Measurements from ENCODE around the gene CITED4. TPM values are rescaled to one million over a fixed set of nuclear protein-coding genes. Genes with fewer than 3 reads are reported as not detected.

The CITED4 gene
- total RNA-seq, 1 experiment from 2014 or later = 1.3 TPM

GRCh38 chr1:40905061-40905460, 42.9 kb upstream of the CITED4 start:
- no TSS peak for BruUV-seq (replicated peaks)
- H3K9me3 ChIP-seq (ENCODE audit: low read depth, low read length, poor library complexity, severe bottlenecking) = no peaks in the 10 kb centered on the region
- H3K4me3 ChIP-seq (ENCODE audit: low read depth, low read length, poor library complexity, severe bottlenecking) = no peak overlapping the region
- no peaks in the 10 kb centered on the region for H3K27me3 ChIP-seq (replicated peaks; ENCODE audit: insufficient read depth, low read depth, low read length, poor library complexity)
- TF ChIP-seq EZH2 (IDR thresholded peaks at IDR 0.05; ENCODE audit: borderline replicate concordance, low read depth, low read length, poor library complexity, severe bottlenecking) (no peak), CTCF (conservative IDR thresholded peaks at IDR 0.05; ENCODE audit: low read depth, low read length) (no peak)
- no peaks in the 10 kb centered on the region for H3K4me1 ChIP-seq (ENCODE audit: insufficient read depth, low read length, poor library complexity, severe bottlenecking)
- ChIA-PET POLR2A (ENCODE audit: low non-redundant PET) (no interaction called here), CTCF (no interaction called here)
- no peak for DNase-seq (ENCODE audit: low spot score)
- no peak overlapping the region for H3K27ac ChIP-seq (ENCODE audit: low read depth, low read length, poor library complexity, severe bottlenecking)
- no peaks in the 10 kb centered on the region for H3K36me3 ChIP-seq (ENCODE audit: insufficient read depth, low read length, poor library complexity, severe bottlenecking)
- intact Hi-C loops (cut with micrococcal nuclease; ENCODE audit: unreplicated experiment) = no loop called here

GRCh38 chr1:40903106-40903505, 40.9 kb upstream of the CITED4 start:
- POLR2A ChIA-PET (ENCODE audit: low non-redundant PET) = no interaction called here
- DNase-seq (ENCODE audit: low spot score) = no peak
- intact Hi-C loops (cut with micrococcal nuclease; ENCODE audit: unreplicated experiment) = no loop called here
- no peak overlapping the region for H3K4me3 ChIP-seq (ENCODE audit: low read depth, low read length, poor library complexity, severe bottlenecking)
- no peaks in the 10 kb centered on the region for H3K27me3 ChIP-seq (replicated peaks; ENCODE audit: insufficient read depth, low read depth, low read length, poor library complexity)
- no peaks in the 10 kb centered on the region for H3K9me3 ChIP-seq (ENCODE audit: low read depth, low read length, poor library complexity, severe bottlenecking)
- no peak for TF ChIP-seq CTCF (conservative IDR thresholded peaks at IDR 0.05; ENCODE audit: low read depth, low read length)
- CTCF ChIA-PET = no interaction called here
- no TSS peak for BruUV-seq (replicated peaks)
- H3K27ac ChIP-seq (ENCODE audit: low read depth, low read length, poor library complexity, severe bottlenecking) = no peak overlapping the region
- no peaks in the 10 kb centered on the region for H3K4me1 ChIP-seq (ENCODE audit: insufficient read depth, low read length, poor library complexity, severe bottlenecking)
- H3K36me3 ChIP-seq (ENCODE audit: insufficient read depth, low read length, poor library complexity, severe bottlenecking) = no peaks in the 10 kb centered on the region

- H3K4me1 ChIP-seq (ENCODE audit: insufficient read depth, low read length, poor library complexity, severe bottlenecking) = no peaks in the 10 kb centered on the region
- BruUV-seq (replicated peaks) = no TSS peak
- ChIA-PET CTCF (no interaction called here), POLR2A (ENCODE audit: low non-redundant PET) (no interaction called here)
- no peak overlapping the region for H3K27ac ChIP-seq (ENCODE audit: low read depth, low read length, poor library complexity, severe bottlenecking)
- intact Hi-C loops (cut with micrococcal nuclease; ENCODE audit: unreplicated experiment) = no loop called here
- H3K27me3 ChIP-seq (replicated peaks; ENCODE audit: insufficient read depth, low read depth, low read length, poor library complexity) = no peaks in the 10 kb centered on the region
- TF ChIP-seq CTCF (conservative IDR thresholded peaks at IDR 0.05; ENCODE audit: low read depth, low read length) (no peak), EZH2 (IDR thresholded peaks at IDR 0.05; ENCODE audit: borderline replicate concordance, low read depth, low read length, poor library complexity, severe bottlenecking) (no peak)
- no peak overlapping the region for H3K4me3 ChIP-seq (ENCODE audit: low read depth, low read length, poor library complexity, severe bottlenecking)
- H3K36me3 ChIP-seq (ENCODE audit: insufficient read depth, low read length, poor library complexity, severe bottlenecking) = no peaks in the 10 kb centered on the region
- no peak for DNase-seq (ENCODE audit: low spot score)
- H3K9me3 ChIP-seq (ENCODE audit: low read depth, low read length, poor library complexity, severe bottlenecking) = no peaks in the 10 kb centered on the region
Observed at GRCh38 chr1:40901886-40902852, 40.0 kb upstream of the CITED4 start.

All from A673 (cell line).